ENCODE data around the gene BIRC2. TPM values are rescaled to one million over a fixed set of nuclear protein-coding genes. Genes with fewer than 3 reads are reported as not detected.

Gene BIRC2
- total RNA-seq, 1 donor, result 108 TPM

DNA sequence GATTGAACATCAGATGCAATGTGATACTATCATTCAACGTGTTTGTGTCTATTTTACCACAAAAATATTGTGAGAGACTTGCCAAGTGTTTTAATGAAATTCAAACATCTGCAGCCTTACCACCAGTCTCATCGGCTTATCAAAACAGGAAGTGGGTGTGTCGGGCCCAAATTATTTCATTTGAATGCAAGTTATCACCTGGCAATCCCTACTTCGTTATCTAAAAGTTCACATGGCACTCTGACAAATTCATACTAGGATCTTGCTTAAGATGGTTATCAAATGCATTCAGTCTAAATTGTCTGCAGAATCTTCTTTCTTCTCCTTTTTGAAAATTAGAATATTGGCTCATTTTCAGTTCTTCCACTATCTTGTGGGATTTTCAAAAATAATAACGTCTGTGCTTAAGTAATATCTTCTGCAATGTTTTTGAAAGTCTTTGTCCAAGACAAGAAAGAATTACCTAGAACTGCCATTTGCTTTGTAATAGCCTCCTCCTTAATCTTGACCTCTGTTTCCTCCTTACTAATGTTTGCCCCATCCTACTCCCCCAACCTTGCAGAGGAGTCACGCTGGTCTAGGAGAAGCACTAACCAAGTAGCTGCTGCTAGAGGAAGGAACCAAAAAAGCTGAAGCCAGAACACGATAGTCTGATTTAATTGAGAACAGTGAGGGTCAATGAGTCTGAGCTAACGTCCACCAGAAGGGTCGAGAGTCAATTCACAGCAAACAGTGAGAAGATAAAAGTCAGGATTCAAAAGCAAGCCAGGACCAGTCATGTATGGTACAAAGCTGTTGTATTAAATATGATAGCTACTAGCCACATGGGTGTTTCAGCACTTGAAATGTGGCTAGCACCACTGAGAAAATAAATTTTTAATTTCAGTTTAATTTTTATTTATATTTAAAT lies 39.9 kb upstream of the BIRC2 start:
- TF ChIP-seq, protein P1, sequence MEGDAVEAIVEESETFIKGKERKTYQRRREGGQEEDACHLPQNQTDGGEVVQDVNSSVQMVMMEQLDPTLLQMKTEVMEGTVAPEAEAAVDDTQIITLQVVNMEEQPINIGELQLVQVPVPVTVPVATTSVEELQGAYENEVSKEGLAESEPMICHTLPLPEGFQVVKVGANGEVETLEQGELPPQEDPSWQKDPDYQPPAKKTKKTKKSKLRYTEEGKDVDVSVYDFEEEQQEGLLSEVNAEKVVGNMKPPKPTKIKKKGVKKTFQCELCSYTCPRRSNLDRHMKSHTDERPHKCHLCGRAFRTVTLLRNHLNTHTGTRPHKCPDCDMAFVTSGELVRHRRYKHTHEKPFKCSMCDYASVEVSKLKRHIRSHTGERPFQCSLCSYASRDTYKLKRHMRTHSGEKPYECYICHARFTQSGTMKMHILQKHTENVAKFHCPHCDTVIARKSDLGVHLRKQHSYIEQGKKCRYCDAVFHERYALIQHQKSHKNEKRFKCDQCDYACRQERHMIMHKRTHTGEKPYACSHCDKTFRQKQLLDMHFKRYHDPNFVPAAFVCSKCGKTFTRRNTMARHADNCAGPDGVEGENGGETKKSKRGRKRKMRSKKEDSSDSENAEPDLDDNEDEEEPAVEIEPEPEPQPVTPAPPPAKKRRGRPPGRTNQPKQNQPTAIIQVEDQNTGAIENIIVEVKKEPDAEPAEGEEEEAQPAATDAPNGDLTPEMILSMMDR (IDR thresholded peaks at IDR 0.05; ENCODE audit: insufficient read depth, low read depth, low read length), result no peak
- H3K4me3 ChIP-seq (ENCODE audit: low read depth, low read length), result no peak overlapping the region
- no peak for DNase-seq (ENCODE audit: low read depth)

DNA sequence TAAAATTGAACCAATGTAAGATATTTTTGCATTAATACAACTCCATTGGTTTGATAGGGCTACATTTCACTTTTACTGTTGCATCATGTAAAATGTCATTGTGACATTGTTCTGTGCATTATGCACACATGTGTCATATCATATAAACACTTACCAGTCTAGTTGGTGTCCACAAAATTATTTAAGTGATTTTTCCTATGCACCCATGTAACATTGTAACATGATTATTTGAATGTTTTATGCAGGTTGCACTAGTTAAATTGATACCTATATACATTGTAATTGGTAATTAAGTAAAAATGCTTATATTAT lies 39.3 kb upstream of the BIRC2 start:
- no peak for DNase-seq (ENCODE audit: low read depth)
- no peak overlapping the region for H3K4me3 ChIP-seq (ENCODE audit: low read depth, low read length)
- TF ChIP-seq, protein P1 (IDR thresholded peaks at IDR 0.05; ENCODE audit: insufficient read depth, low read depth, low read length), result no peak

DNA sequence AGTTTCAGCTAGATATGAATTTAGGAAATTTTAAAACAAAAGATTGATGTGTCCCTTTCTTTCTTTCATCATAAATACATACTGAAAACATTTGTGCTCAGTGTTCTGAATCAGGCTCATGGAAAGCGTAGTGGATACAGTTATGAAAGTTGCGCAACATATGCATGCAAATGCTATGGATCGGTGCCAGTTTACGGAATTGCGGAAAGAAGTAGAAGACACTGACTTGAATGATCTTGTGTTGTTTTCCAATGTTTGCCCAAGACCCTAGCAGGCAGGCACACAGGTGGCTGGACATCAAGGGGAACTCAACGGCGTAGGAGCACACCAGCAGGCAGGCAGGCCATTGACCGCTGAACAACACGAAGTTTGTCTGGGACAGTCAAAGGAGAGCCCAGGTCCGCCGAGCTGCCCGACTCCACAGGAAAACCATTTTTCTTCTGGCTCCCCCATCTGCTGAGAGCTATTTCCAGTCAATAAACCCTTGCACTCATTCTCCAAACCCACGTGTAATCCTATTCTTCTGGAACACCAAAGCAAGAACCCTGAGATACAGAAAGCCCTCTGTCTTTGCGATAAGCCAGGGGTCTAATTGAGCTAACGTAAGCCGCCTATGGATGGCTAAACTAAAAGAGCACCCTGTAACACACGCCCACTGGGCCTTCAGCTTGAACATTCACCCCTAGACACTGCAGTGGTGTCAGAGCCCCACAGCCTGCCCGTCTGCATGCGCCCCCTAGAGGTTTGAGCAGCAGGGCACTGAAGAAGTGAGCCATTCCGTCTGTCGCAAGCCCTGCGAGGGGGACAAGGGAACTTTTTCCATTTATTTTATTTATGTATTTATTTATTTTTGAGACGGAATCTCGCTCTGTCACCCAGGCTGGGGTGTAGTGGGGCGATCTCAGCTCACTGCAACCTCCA lies 37.1 kb upstream of the BIRC2 start:
- DNase-seq (ENCODE audit: low read depth), result no peak
- H3K4me3 ChIP-seq (ENCODE audit: low read depth, low read length), result no peak overlapping the region

DNA sequence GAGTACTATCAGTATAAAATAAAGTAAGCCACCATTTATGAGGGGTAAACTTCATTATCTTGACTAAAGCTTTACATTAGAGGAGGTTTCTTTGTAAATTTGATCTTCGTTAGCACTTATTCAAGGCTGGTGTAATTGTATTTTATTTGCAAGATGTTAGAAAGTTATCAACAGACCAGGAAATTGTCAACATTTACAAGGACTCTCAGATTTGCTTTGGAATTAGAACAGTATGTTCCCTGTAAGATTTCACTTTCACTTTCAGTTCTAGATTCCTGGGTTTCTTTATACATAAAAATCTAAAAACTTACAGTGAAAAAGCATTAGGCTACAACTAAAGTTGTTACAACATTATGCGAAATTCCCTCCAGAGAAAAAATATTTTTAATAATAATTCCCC lies 34.3 kb upstream of the BIRC2 start:
- TF ChIP-seq, protein P1 (IDR thresholded peaks at IDR 0.05; ENCODE audit: insufficient read depth, low read depth, low read length), result no peak
- DNase-seq (ENCODE audit: low read depth), result peak; percentile 79
- peak overlapping the region; percentile 47 for H3K4me3 ChIP-seq (ENCODE audit: low read depth, low read length)

More for the DNA sequence above, 37.1 kb upstream of the BIRC2 start:
- TF ChIP-seq, protein P1 (IDR thresholded peaks at IDR 0.05; ENCODE audit: insufficient read depth, low read depth, low read length), result no peak

DNA sequence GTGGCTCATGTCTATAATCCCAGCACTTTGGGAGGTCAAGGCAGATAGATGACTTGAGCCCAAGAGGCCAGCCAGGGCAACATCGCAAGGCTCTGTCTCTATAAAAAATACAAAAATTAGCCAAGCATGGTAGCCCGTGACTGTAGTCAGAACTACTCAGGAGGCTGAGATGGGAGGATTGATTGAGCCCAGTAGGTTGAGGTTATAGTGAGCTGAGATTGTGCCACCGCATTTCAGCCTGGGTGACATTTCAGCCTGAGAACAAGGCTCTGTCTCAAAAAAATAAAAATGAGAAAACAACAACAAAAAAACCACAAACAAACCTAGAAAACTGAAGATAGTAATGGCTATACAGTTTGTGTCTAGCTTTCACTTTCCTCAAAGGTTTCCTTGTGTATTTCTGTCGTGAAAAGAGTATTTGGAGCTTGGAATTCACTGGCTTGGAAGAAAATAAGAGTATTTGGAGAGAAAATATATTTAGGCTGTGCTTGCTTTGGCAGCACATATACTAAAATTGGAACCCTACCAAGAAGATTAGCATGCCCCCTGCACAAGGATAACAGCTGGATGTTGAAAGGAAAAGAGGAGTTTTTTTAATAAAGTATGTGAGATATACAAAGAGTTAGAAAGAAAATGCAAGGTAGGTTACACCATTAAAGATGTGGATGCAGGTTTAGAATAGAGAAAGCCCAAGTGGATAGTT lies 33.6 kb upstream of the BIRC2 start:
- TF ChIP-seq, protein P1 (IDR thresholded peaks at IDR 0.05; ENCODE audit: insufficient read depth, low read depth, low read length), result no peak

DNA sequence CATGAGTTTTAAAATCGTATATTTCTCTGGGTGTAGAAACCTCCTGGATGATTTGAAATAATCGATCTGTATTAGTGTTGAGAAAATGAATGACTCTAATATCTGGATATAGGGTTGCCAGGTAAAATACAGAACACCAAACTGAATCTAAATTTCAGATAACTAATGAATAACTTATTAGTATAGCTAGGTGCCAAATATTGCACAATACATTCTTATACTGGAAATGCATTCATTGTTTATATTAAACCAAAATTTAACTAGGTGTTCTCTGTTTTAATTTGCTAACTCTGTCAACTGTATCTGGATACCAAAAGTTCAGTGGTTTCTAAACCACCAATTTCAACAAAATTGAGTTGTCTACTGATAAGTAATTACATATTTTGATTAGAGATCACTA lies 32.2 kb upstream of the BIRC2 start:
- no peak for DNase-seq (ENCODE audit: low read depth)
- TF ChIP-seq, protein P1 (IDR thresholded peaks at IDR 0.05; ENCODE audit: insufficient read depth, low read depth, low read length), result no peak
- H3K4me3 ChIP-seq (ENCODE audit: low read depth, low read length), result no peak overlapping the region

More for the DNA sequence above, 33.6 kb upstream of the BIRC2 start:
- DNase-seq (ENCODE audit: low read depth), result peak; percentile 31
- peak overlapping the region; percentile 47 for H3K4me3 ChIP-seq (ENCODE audit: low read depth, low read length)

Measured in fibroblast of villous mesenchyme (primary cell).